ENCODE measurements around the gene PJA1. TPM values are rescaled to one million over a fixed set of nuclear protein-coding genes. Genes with fewer than 3 reads are reported as not detected.

Gene PJA1
- total RNA-seq, 1 experiment from 2014 or later = 13.4 TPM

DNA sequence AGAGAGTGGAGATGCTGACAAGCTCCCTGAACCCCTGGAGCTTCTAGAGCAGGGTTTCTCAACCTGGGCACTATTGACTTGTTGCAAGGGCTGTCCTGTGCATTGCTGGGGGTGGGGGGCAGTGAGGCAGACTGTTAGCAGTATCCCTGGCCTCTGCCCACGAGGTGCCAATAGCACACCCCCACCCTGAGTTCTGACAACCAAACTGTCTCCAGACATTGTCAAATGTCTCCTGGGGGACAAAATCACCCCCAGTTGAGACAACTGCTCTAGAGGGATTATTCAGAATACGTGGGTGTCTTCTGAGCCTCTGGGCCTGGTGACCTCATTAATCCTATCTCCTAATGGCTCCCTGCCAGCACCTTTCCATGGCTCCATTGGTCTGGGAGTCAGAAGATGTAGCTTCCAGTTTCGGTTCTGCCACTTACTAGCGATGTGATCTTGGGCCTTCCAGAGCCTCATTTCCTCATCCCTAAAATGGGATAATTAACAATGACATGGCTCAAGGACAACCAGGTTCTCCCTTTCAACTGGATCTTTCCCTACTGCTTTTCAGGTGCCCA, 17.6 kb upstream of the PJA1 start:
- intact Hi-C loops (cut with micrococcal nuclease; ENCODE audit: unreplicated experiment) = no loop called here

DNA sequence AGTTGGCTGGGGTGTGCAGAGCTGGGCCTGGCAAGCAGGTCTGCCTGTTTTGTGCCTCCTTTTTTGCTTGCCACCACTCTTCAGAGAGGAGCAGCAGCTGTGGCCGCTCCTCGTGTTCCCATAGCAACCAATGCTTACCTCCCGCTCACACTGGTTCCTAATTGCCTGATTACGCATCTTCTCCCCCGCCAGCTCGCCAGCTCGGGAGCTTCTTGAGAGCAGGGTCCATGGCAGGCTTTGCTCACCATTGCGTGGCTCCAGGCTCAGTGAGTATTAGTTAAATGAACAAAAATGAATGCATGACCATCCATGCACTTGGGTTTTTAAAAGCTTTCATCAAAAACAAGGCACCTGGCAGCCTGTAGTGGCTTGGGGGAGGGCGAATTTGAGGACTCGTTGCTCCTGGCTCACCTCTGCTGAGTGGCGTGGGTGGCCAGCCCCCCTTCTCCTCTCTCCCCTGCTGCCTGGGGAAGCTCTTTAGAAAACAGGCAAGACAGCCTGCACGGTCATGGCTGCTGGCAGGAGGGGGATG, 14.2 kb upstream of the PJA1 start:
- H3K9me3 Mint-ChIP-seq (ENCODE audit: unreplicated experiment) = no peaks in the 10 kb centered on the region
- ChIA-PET POLR2A (no interaction called here), CTCF (no interaction called here)

More for the DNA sequence above, 17.6 kb upstream of the PJA1 start:
- ChIA-PET CTCF (no interaction called here), POLR2A (no interaction called here)
- Histone ChIP-seq H3K4me1 (no peaks in the 10 kb centered on the region), H3K4me3 (ENCODE audit: low read depth, low read length) (no peak overlapping the region), H3K9me3 (no peaks in the 10 kb centered on the region), H3K36me3 (ENCODE audit: control insufficient read depth, insufficient read depth, low read length) (no peaks in the 10 kb centered on the region), H3K27me3 (replicated peaks; ENCODE audit: control insufficient read depth, insufficient read depth, low read length) (no peaks in the 10 kb centered on the region)
- H3K27ac Mint-ChIP-seq (ENCODE audit: unreplicated experiment) = no peak overlapping the region
- H3K4me3 Mint-ChIP-seq (ENCODE audit: unreplicated experiment) = no peak overlapping the region
- H3K36me3 Mint-ChIP-seq (ENCODE audit: insufficient read depth, unreplicated experiment) = no peaks in the 10 kb centered on the region
- TF ChIP-seq, protein P1, sequence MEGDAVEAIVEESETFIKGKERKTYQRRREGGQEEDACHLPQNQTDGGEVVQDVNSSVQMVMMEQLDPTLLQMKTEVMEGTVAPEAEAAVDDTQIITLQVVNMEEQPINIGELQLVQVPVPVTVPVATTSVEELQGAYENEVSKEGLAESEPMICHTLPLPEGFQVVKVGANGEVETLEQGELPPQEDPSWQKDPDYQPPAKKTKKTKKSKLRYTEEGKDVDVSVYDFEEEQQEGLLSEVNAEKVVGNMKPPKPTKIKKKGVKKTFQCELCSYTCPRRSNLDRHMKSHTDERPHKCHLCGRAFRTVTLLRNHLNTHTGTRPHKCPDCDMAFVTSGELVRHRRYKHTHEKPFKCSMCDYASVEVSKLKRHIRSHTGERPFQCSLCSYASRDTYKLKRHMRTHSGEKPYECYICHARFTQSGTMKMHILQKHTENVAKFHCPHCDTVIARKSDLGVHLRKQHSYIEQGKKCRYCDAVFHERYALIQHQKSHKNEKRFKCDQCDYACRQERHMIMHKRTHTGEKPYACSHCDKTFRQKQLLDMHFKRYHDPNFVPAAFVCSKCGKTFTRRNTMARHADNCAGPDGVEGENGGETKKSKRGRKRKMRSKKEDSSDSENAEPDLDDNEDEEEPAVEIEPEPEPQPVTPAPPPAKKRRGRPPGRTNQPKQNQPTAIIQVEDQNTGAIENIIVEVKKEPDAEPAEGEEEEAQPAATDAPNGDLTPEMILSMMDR (IDR thresholded peaks at IDR 0.05; ENCODE audit: insufficient read depth in 1 of 2, low read depth in 1 of 2, low read length in 1 of 2, severe bottlenecking in 1 of 2, unreplicated experiment in 1 of 2) = no peak
- H3K4me1 Mint-ChIP-seq (ENCODE audit: low read depth, unreplicated experiment) = no peaks in the 10 kb centered on the region
- no TSS peak for BruUV-seq (replicated peaks)
- H3K27me3 Mint-ChIP-seq (ENCODE audit: insufficient read depth, unreplicated experiment) = peaks cover 7% of the 10 kb centered on the region
- H3K9me3 Mint-ChIP-seq (ENCODE audit: unreplicated experiment) = no peaks in the 10 kb centered on the region
- DNase-seq = no peak

DNA sequence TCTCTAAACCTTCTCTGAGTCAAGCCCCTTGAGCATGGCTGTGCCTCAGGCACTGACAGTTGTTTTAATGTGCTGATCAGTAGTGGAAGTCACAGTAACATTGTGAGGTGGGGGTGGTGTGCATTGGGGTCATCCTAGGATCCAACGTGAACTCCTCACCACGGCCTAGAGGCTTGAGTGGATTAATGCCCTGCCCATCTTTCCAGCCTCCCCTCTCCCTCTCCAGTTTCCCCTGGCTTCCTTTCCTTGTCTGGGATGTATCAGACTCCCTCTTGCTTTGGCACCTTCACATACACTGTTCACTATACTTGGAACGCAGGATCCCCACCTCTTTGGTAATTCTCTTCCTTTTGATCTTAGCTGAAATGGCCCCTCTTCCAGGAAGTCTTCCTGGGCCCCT, 13.3 kb upstream of the PJA1 start:
- Histone ChIP-seq H3K36me3 (ENCODE audit: control insufficient read depth, insufficient read depth, low read length) (no peaks in the 10 kb centered on the region), H3K9me3 (no peaks in the 10 kb centered on the region), H3K4me1 (no peaks in the 10 kb centered on the region), H3K27me3 (replicated peaks; ENCODE audit: control insufficient read depth, insufficient read depth, low read length) (no peaks in the 10 kb centered on the region), H3K4me3 (ENCODE audit: low read depth, low read length) (no peak overlapping the region)
- intact Hi-C loops (cut with micrococcal nuclease; ENCODE audit: unreplicated experiment) = no loop called here
- H3K27ac Mint-ChIP-seq (ENCODE audit: unreplicated experiment) = no peak overlapping the region
- peaks cover 7% of the 10 kb centered on the region for H3K27me3 Mint-ChIP-seq (ENCODE audit: insufficient read depth, unreplicated experiment)
- no peaks in the 10 kb centered on the region for H3K9me3 Mint-ChIP-seq (ENCODE audit: unreplicated experiment)
- POLR2A ChIA-PET = no interaction called here
- DNase-seq = no peak
- no TSS peak for BruUV-seq (replicated peaks)
- H3K4me1 Mint-ChIP-seq (ENCODE audit: low read depth, unreplicated experiment) = no peaks in the 10 kb centered on the region
- no peak overlapping the region for H3K4me3 Mint-ChIP-seq (ENCODE audit: unreplicated experiment)
- TF ChIP-seq, protein P1 (IDR thresholded peaks at IDR 0.05; ENCODE audit: insufficient read depth in 1 of 2, low read depth in 1 of 2, low read length in 1 of 2, severe bottlenecking in 1 of 2, unreplicated experiment in 1 of 2) = no peak
- no peaks in the 10 kb centered on the region for H3K36me3 Mint-ChIP-seq (ENCODE audit: insufficient read depth, unreplicated experiment)
- CTCF ChIA-PET = no interaction called here

More for the DNA sequence above, 14.2 kb upstream of the PJA1 start:
- Histone ChIP-seq H3K36me3 (ENCODE audit: control insufficient read depth, insufficient read depth, low read length) (no peaks in the 10 kb centered on the region), H3K4me3 (ENCODE audit: low read depth, low read length) (no peak overlapping the region), H3K9me3 (no peaks in the 10 kb centered on the region), H3K4me1 (no peaks in the 10 kb centered on the region), H3K27me3 (replicated peaks; ENCODE audit: control insufficient read depth, insufficient read depth, low read length) (no peaks in the 10 kb centered on the region)
- Mint-ChIP-seq H3K27ac (ENCODE audit: unreplicated experiment) (no peak overlapping the region), H3K4me3 (ENCODE audit: unreplicated experiment) (no peak overlapping the region), H3K4me1 (ENCODE audit: low read depth, unreplicated experiment) (no peaks in the 10 kb centered on the region), H3K27me3 (ENCODE audit: insufficient read depth, unreplicated experiment) (peaks cover 7% of the 10 kb centered on the region), H3K36me3 (ENCODE audit: insufficient read depth, unreplicated experiment) (no peaks in the 10 kb centered on the region)
- intact Hi-C loops (cut with micrococcal nuclease; ENCODE audit: unreplicated experiment) = no loop called here
- DNase-seq = no peak
- TF ChIP-seq, protein P1 (IDR thresholded peaks at IDR 0.05; ENCODE audit: insufficient read depth in 1 of 2, low read depth in 1 of 2, low read length in 1 of 2, severe bottlenecking in 1 of 2, unreplicated experiment in 1 of 2) = no peak
- BruUV-seq (replicated peaks) = no TSS peak

Data from Caco-2 (cell line).